ENCODE results near the gene PLA2G7.

DNA sequence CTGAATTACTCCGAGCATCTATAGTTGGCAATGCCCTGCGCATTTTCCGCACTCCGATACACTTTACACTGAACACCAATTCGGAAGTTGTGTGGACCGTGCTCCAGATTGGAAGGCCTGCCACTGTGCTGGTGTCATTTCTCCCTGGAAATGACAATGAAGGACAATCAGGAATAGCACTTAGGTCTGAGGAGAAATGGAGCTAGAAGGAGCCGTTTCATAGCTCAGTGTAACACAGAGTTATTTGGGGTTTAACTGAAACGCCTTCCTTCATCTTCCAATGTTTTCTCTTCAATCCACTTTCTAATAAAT lies 501 bp upstream of the PLA2G7 start:
- TF ChIP-seq, protein P1, sequence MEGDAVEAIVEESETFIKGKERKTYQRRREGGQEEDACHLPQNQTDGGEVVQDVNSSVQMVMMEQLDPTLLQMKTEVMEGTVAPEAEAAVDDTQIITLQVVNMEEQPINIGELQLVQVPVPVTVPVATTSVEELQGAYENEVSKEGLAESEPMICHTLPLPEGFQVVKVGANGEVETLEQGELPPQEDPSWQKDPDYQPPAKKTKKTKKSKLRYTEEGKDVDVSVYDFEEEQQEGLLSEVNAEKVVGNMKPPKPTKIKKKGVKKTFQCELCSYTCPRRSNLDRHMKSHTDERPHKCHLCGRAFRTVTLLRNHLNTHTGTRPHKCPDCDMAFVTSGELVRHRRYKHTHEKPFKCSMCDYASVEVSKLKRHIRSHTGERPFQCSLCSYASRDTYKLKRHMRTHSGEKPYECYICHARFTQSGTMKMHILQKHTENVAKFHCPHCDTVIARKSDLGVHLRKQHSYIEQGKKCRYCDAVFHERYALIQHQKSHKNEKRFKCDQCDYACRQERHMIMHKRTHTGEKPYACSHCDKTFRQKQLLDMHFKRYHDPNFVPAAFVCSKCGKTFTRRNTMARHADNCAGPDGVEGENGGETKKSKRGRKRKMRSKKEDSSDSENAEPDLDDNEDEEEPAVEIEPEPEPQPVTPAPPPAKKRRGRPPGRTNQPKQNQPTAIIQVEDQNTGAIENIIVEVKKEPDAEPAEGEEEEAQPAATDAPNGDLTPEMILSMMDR (IDR thresholded peaks at IDR 0.05), result no peak
- no peak for TF ChIP-seq EZH2 (IDR thresholded peaks at IDR 0.05; ENCODE audit: borderline replicate concordance, insufficient read depth, low read depth, low read length, poor library complexity, severe bottlenecking)

All from B cell (primary cell).